HepG2 (cell line): ENCODE data around the gene MIF. TPM values are rescaled to one million over a fixed set of nuclear protein-coding genes. Genes with fewer than 3 reads are reported as not detected.

Experiments
- GTF3A ChIP-seq: sonication (generic); formaldehyde crosslinking; conservative IDR thresholded peaks from 2 replicates; pipeline ENCODE4 v1.4.0; 2020; ENCODE audit warnings: mild to moderate bottlenecking, missing genetic modification reagents
- HNRNPH1 ChIP-seq: fragments of 200-400 bp; formaldehyde crosslinking; optimal IDR thresholded peaks from 2 replicates; pipeline ENCODE3; 2017; ENCODE audit warnings: mild to moderate bottlenecking, low read depth, low read length
- HOXA9 ChIP-seq: sonication (generic); formaldehyde crosslinking; IDR thresholded peaks from 2 replicates; pipeline ENCODE4 v1.8.1; 2022; ENCODE audit warnings: missing genetic modification reagents, mild to moderate bottlenecking, moderate library complexity, borderline replicate concordance
- KDM2A ChIP-seq: sonication (generic); formaldehyde crosslinking; IDR thresholded peaks from 2 replicates; pipeline ENCODE4 v1.4.0; 2020; ENCODE audit warnings: low read depth, missing genetic modification reagents, borderline replicate concordance
- KLF9 ChIP-seq: IDR thresholded peaks from 2 replicates; pipeline ENCODE4 v1.6.1; 2016; ENCODE audit warnings: low read depth
- MAFK ChIP-seq, 2 experiments: IDR thresholded peaks in 1 of 2; conservative IDR thresholded peaks in 1 of 2; 2 replicates each; pipeline ENCODE4 v1.6.1; 2011; ENCODE audit warnings: improper control_type of control experiment in 2 of 2, low read length in 2 of 2
- MED1 ChIP-seq: sonication (generic); formaldehyde crosslinking; IDR thresholded peaks from 2 replicates; pipeline ENCODE4 v1.4.0; 2020; ENCODE audit warnings: missing genetic modification reagents
- MED8 ChIP-seq: sonication (generic); formaldehyde crosslinking; IDR thresholded peaks from 2 replicates; pipeline ENCODE4 v1.8.1; 2023; ENCODE audit warnings: mild to moderate bottlenecking, missing genetic modification reagents; ENCODE audit not compliant: insufficient replicate concordance
- PHF5A ChIP-seq: IDR thresholded peaks from one replicate; pipeline ENCODE4 v1.6.1; 2018; ENCODE audit warnings: low read depth, missing genetic modification reagents; ENCODE audit not compliant: unreplicated experiment
- PRMT3 ChIP-seq: sonication (generic); formaldehyde crosslinking; IDR thresholded peaks from 2 replicates; pipeline ENCODE4 v1.8.1; 2022; ENCODE audit warnings: low read depth, mild to moderate bottlenecking, moderate library complexity, missing genetic modification reagents, borderline replicate concordance
- SALL1 ChIP-seq: sonication (generic); formaldehyde crosslinking; IDR thresholded peaks from 2 replicates; pipeline ENCODE4 v1.8.0; 2022; ENCODE audit warnings: mild to moderate bottlenecking, missing genetic modification reagents
- SIX4 ChIP-seq: sonication (generic); formaldehyde crosslinking; IDR thresholded peaks from 2 replicates; pipeline ENCODE4 v1.4.0; 2020; ENCODE audit warnings: missing genetic modification reagents
- SKI ChIP-seq: fragments of 450-650 bp; IDR thresholded peaks from one replicate; pipeline ENCODE4 v1.6.1; 2018; ENCODE audit warnings: mild to moderate bottlenecking; ENCODE audit not compliant: partially characterized antibody
- TMF1 ChIP-seq: sonication (generic); formaldehyde crosslinking; IDR thresholded peaks from 2 replicates; pipeline ENCODE4 v1.8.1; 2022; ENCODE audit warnings: low read depth, missing genetic modification reagents
- ZFP36L1 ChIP-seq: sonication (generic); formaldehyde crosslinking; IDR thresholded peaks from 2 replicates; pipeline ENCODE4 v1.8.0; 2022; ENCODE audit warnings: mild to moderate bottlenecking, missing genetic modification reagents, moderate library complexity
- ZFP37 ChIP-seq: sonication (generic); formaldehyde crosslinking; IDR thresholded peaks from 2 replicates; pipeline ENCODE4 v1.4.0; 2020; ENCODE audit warnings: missing genetic modification reagents, borderline replicate concordance
- ZFP41 ChIP-seq: sonication (generic); formaldehyde crosslinking; IDR thresholded peaks from 2 replicates; pipeline ENCODE4 v1.4.0; 2020; ENCODE audit warnings: mild to moderate bottlenecking, missing genetic modification reagents, borderline replicate concordance
- ZNF562 ChIP-seq: sonication (generic); formaldehyde crosslinking; IDR thresholded peaks from 2 replicates; pipeline ENCODE4 v1.8.0; 2022; ENCODE audit warnings: missing genetic modification reagents, borderline replicate concordance
- ZNF672 ChIP-seq: sonication (generic); formaldehyde crosslinking; IDR thresholded peaks from 2 replicates; pipeline ENCODE4 v1.8.1; 2022; ENCODE audit warnings: missing genetic modification reagents
- ZNF749 ChIP-seq: sonication (generic); formaldehyde crosslinking; IDR thresholded peaks from 2 replicates; pipeline ENCODE4 v1.8.0; 2022; ENCODE audit warnings: mild to moderate bottlenecking, missing genetic modification reagents, moderate library complexity, borderline replicate concordance
- polyA plus RNA-seq, 8 experiments: library from polyadenylated mRNA; depleted of rRNA in 3 of 8; stranded (reverse) in 7 of 8; unstranded in 1 of 8; fragments of >200 nt; fragmentation: Illumina TruSeq in 4 of 8; extraction: Trizol in 4 of 8; gene quantifications; 2 replicates each; pipeline versions ENCODE4 v1.2.1 to v1.2.3, GENCODE V29; 2011 to 2016; ENCODE audit warnings: low read depth in 4 of 8, missing spikeins in 1 of 8, mixed read lengths in 1 of 8; ENCODE audit not compliant: insufficient read depth in 1 of 8
- total RNA-seq, 5 experiments: library from RNA; depleted of rRNA; stranded (reverse); fragments of >200 nt; fragmentation: Illumina TruSeq; extraction: Trizol; gene quantifications; 2 replicates each; pipeline ENCODE4 v1.2.3, GENCODE V29; 2016; ENCODE audit warnings: low read depth in 1 of 5
- TF ChIP-seq, protein P1 (sequence below): IDR thresholded peaks from 2 replicates; pipeline ENCODE4 v1.6.1; 2016; ENCODE audit warnings: low read depth, missing genetic modification reagents, missing compliant biosample characterization
- TF ChIP-seq, protein P2 (sequence below): sonication (generic); formaldehyde crosslinking; IDR thresholded peaks from 2 replicates; pipeline ENCODE4 v1.4.0; 2020; ENCODE audit warnings: mild to moderate bottlenecking, missing genetic modification reagents
- TF ChIP-seq, protein P3 (sequence below): sonication (generic); formaldehyde crosslinking; IDR thresholded peaks from 2 replicates; pipeline ENCODE4 v1.5.0; 2020; ENCODE audit warnings: mild to moderate bottlenecking, missing genetic modification reagents

Gene MIF
- total and polyA plus RNA-seq, 2 of the 13 experiments (the other 11 are each of a cell fraction or from before 2014, with no cell fraction given) = 634 to 675 TPM

DNA sequence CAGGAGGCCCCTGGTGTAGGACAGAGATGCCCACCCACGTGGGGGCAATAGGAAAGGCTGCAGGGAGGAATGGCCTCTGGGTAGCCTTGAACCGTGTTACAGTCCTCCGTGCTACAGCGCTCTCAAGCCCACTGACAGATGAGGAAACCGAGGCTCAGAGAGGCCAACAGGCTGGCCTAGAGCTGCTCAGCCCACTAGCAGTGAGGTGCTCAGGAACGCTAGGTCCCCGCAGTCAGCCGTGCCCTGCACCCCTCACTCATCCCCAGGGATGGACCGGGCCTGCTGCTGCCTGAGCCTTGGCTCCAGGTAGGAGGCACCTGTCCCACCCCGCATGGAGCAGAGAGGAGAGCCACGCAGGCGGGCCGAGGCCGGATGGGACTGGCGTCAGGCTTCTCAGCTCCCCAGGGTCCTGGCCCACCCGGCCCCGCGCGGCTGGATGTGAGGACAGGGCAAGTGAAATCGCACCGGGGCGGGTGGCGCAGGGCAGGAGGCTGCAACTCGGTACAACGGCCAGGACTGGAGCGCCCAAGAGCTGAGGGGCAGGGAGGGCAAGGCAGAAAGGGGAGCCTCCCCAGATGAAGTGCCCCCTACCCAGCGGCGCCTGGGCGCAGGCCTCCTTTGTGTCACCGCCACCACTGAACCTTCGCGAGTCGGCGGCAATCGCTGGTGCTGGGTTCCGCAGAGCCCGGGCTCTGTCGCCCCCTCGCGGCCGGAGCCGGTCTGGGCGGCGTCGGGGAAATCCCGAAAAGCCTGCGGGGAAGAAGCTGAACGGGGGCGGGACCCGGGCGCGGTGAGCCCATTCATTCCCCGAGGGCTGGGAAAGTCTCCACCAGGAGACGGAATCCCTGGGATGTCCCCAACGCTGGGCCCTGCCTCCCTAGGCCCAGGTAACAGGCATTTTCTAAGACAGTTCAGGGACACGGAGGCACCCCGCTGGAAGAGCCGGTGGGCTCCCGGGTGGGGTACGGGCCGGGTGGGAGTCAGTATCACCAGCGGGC is 44.9 kb upstream of the MIF start (continued):
- peak; percentile 61 for TF ChIP-seq PHF5A
- TF ChIP-seq MAFK (conservative IDR thresholded peaks at IDR 0.05 in 1 of 2, IDR thresholded peaks at IDR 0.05 in 1 of 2; ENCODE audit: low read length in 2 of 2) = no peak
- no peak for TF ChIP-seq MED8 (CRISPR knock-in tag)
- no peak for TF ChIP-seq ZNF562
- TF ChIP-seq, protein P1, sequence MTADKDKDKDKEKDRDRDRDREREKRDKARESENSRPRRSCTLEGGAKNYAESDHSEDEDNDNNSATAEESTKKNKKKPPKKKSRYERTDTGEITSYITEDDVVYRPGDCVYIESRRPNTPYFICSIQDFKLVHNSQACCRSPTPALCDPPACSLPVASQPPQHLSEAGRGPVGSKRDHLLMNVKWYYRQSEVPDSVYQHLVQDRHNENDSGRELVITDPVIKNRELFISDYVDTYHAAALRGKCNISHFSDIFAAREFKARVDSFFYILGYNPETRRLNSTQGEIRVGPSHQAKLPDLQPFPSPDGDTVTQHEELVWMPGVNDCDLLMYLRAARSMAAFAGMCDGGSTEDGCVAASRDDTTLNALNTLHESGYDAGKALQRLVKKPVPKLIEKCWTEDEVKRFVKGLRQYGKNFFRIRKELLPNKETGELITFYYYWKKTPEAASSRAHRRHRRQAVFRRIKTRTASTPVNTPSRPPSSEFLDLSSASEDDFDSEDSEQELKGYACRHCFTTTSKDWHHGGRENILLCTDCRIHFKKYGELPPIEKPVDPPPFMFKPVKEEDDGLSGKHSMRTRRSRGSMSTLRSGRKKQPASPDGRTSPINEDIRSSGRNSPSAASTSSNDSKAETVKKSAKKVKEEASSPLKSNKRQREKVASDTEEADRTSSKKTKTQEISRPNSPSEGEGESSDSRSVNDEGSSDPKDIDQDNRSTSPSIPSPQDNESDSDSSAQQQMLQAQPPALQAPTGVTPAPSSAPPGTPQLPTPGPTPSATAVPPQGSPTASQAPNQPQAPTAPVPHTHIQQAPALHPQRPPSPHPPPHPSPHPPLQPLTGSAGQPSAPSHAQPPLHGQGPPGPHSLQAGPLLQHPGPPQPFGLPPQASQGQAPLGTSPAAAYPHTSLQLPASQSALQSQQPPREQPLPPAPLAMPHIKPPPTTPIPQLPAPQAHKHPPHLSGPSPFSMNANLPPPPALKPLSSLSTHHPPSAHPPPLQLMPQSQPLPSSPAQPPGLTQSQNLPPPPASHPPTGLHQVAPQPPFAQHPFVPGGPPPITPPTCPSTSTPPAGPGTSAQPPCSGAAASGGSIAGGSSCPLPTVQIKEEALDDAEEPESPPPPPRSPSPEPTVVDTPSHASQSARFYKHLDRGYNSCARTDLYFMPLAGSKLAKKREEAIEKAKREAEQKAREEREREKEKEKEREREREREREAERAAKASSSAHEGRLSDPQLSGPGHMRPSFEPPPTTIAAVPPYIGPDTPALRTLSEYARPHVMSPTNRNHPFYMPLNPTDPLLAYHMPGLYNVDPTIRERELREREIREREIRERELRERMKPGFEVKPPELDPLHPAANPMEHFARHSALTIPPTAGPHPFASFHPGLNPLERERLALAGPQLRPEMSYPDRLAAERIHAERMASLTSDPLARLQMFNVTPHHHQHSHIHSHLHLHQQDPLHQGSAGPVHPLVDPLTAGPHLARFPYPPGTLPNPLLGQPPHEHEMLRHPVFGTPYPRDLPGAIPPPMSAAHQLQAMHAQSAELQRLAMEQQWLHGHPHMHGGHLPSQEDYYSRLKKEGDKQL (CRISPR knock-in tag) = no peak
- TF ChIP-seq, protein P2, sequence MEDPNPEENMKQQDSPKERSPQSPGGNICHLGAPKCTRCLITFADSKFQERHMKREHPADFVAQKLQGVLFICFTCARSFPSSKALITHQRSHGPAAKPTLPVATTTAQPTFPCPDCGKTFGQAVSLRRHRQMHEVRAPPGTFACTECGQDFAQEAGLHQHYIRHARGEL (CRISPR knock-in tag) = no peak
- TF ChIP-seq ZFP41 = no peak
- no peak for TF ChIP-seq TMF1
- TF ChIP-seq ZFP36L1 = peak; percentile 69; the same call in 1 of the 2 replicates
- TF ChIP-seq HOXA9 (CRISPR knock-in tag) = no peak
- no peak for TF ChIP-seq PRMT3
- no peak for TF ChIP-seq SKI
- peak; percentile 52; the same call in 1 of the 2 replicates for TF ChIP-seq KLF9
- TF ChIP-seq GTF3A = no peak
- no peak for TF ChIP-seq HNRNPH1
- peak; percentile 92 for TF ChIP-seq KDM2A
- TF ChIP-seq MED1 (CRISPR knock-in tag) = peak; percentile 51; the same call in 1 of the 2 replicates
- no peak for TF ChIP-seq ZNF749
- TF ChIP-seq SIX4 (CRISPR knock-in tag) = no peak
- TF ChIP-seq, protein P3, sequence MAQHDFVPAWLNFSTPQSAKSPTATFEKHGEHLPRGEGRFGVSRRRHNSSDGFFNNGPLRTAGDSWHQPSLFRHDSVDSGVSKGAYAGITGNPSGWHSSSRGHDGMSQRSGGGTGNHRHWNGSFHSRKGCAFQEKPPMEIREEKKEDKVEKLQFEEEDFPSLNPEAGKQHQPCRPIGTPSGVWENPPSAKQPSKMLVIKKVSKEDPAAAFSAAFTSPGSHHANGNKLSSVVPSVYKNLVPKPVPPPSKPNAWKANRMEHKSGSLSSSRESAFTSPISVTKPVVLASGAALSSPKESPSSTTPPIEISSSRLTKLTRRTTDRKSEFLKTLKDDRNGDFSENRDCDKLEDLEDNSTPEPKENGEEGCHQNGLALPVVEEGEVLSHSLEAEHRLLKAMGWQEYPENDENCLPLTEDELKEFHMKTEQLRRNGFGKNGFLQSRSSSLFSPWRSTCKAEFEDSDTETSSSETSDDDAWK = no peak
- no peak for TF ChIP-seq ZFP37 (CRISPR knock-in tag)
- peak; percentile 67; the same call in 1 of the 2 replicates for TF ChIP-seq SALL1 (CRISPR knock-in tag)
- TF ChIP-seq ZNF672 (CRISPR knock-in tag) = no peak
